ENCODE data around the gene COX20.
A peak's percentile ranks its signal among the peaks of the same experiment; 100 is the strongest.

COX20 gene

DNA sequence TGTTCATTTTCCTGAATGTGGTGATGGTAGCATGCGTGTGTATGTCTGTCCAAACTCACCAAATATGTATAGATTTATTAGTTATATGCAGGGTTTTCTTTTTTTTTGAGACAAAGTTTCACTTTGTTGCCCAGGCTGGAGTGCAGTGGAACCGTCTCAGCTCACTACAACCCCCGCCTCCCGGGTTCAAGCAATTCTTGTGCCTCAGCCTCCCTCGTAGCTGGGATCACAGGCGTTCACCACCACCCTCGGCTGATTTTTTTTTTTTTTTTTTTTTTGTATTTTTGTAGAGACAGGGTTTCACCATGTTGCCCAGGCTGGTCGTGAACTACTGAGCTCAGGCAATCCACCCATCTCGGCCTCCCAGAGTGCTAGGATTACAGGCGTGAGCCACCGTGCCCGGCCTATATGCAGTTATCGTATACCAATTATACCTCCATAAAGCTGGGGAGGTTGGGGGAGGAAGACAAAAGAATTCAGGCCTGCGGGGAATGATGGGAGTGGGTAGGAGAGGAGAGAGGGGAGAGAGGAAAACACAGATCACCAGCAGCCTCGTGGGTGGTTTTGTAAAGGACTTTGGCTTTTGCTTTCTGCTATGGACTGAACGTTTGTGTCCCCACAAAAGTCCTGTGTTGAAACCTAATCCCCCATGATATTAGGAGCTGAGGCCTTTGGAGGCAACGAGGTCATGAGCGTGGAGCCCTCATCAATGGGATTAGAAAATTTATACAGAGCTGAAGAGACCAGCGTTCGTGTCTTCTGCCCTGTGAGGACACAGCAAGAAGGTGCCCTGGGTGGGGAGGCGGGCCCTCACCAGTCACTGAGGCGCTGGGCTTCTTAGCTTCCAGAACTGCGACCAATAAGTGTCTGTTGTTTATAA, 33.3 kb downstream of the COX20 start:
- TF ChIP-seq ZNF384 (IDR thresholded peaks at IDR 0.05) (peak; percentile 86), L3MBTL2 (conservative IDR thresholded peaks at IDR 0.05) (peak; percentile 28; the same call in 1 of the 2 replicates), SUZ12 (IDR thresholded peaks at IDR 0.05) (no peak), HDGF (IDR thresholded peaks at IDR 0.05; ENCODE audit: borderline replicate concordance) (0 out of 2 replicates have a peak, but pooled peaks have one; percentile 95), TARDBP (IDR thresholded peaks at IDR 0.05) (no peak), SP1 (IDR thresholded peaks at IDR 0.05) (no peak), FOXK2 (IDR thresholded peaks at IDR 0.05) (no peak), LEF1 (IDR thresholded peaks at IDR 0.05; ENCODE audit: borderline replicate concordance) (no peak), ARNT (IDR thresholded peaks at IDR 0.05) (no peak)
- TF ChIP-seq, protein P1, sequence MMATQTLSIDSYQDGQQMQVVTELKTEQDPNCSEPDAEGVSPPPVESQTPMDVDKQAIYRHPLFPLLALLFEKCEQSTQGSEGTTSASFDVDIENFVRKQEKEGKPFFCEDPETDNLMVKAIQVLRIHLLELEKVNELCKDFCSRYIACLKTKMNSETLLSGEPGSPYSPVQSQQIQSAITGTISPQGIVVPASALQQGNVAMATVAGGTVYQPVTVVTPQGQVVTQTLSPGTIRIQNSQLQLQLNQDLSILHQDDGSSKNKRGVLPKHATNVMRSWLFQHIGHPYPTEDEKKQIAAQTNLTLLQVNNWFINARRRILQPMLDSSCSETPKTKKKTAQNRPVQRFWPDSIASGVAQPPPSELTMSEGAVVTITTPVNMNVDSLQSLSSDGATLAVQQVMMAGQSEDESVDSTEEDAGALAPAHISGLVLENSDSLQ (IDR thresholded peaks at IDR 0.05), result no peak
- ChIA-PET CTCF (interaction anchor here (0.6 to 1.5 kb wide), 3 partner anchors 8 to 173 kb away, joined by 3 to 4 read pairs (median 4); no protein-coding TSS in a partner anchor), POLR2A (interaction anchor here (0.8 to 10.6 kb wide), 9 partner anchors 10 to 178 kb away, joined by 3 to 129 read pairs (median 4); a partner anchor contains a TSS)
- DNase-seq (ENCODE audit: extremely low spot score), result no peak

DNA sequence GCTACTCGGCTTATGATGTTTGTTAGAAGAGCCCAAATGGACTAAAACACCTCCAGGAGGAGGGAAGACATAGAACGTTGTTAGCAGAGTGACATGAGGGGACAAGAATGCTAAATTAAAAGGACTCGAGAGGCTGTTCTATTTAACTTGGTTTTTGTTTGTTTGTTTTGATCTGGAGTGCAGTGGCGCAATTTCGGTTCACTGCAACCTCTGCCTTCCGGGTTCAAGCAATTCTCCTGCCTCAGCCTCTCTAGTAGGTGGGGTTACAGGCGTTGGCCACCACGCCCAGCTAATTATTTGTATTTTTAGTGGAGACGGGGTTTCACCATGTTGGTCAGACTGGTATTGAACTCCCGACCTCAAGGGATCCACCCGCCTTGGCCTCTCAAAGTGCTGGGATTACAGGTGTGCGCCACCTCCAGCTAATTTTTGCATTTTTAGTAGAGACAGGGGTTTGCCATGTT, 33.9 kb downstream of the COX20 start:
- ChIA-PET POLR2A (interaction anchor here (0.8 to 10.6 kb wide), 9 partner anchors 9 to 177 kb away, joined by 3 to 129 read pairs (median 4); a partner anchor contains a TSS), CTCF (interaction anchor here (0.6 to 1.5 kb wide), 4 partner anchors 14 to 172 kb away, joined by 3 to 4 read pairs (median 3); no protein-coding TSS in a partner anchor)
- DNase-seq (ENCODE audit: extremely low spot score), result no peak
- TF ChIP-seq FOXK2 (IDR thresholded peaks at IDR 0.05) (no peak), BHLHE40 (IDR thresholded peaks at IDR 0.05; ENCODE audit: borderline replicate concordance) (no peak), TARDBP (IDR thresholded peaks at IDR 0.05) (no peak), L3MBTL2 (conservative IDR thresholded peaks at IDR 0.05) (no peak), HDGF (IDR thresholded peaks at IDR 0.05; ENCODE audit: borderline replicate concordance) (no peak; the same call in 1 of the 2 replicates), ELF4 (IDR thresholded peaks at IDR 0.05) (no peak), ZNF384 (IDR thresholded peaks at IDR 0.05) (no peak), NFRKB (IDR thresholded peaks at IDR 0.05) (no peak)
- TF ChIP-seq, protein P1 (IDR thresholded peaks at IDR 0.05), result no peak

DNA sequence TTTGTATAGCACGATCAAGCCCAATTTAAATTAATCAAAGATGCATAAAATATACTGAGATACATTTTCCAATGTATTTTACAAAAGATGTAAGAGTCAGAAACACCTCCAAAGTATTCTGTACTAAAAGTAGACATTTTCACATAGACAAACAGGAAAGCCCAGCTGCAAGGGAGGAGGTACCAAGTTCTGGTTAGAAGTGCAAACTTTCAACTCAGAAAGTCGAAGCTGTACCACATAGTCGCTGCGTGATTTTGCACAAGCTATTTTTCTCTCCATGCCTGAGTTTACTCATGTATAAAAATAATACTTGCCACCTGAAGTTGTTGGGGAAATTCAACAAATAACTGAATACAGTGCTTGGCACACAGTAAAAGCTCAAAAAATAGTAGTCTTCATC, 34.5 kb downstream of the COX20 start:
- POLR2A ChIA-PET, result interaction anchor here (0.8 to 10.6 kb wide), 4 partner anchors 8 to 100 kb away, joined by 3 to 129 read pairs (median 4); partner anchors contain the start of gene COX20
- no peak for DNase-seq (ENCODE audit: extremely low spot score)

DNA sequence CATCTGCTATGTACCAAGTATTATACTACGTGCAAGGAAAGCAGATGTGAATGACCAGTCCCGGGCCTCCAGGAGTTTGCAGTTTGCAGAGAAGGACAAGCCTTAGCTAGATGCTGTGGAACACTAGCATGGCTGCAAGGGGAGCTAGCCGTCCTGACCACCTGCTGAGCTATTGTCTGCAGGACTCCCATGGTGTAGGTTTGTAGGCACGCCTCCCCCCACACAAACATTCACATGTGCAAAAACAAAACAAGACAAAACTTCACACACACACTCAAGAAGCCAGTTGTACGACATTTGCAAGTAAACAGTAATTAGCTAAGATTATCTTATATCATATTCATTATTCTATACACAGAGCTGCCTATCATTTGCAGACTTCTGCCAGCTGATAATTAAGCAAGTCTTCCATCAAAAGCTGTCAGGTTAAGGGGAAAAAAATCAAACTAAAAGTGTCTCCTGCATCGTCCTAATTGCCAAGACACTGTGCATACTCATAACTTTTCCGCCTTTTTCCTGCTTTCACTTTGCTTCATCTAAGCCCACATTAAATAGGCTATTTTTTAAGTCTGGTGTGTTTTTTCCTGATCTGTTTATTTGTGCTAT, 39.6 kb downstream of the COX20 start:
- TF ChIP-seq ARNT (IDR thresholded peaks at IDR 0.05), result no peak
- TF ChIP-seq, protein P1 (IDR thresholded peaks at IDR 0.05), result peak; percentile 59; the same call in 1 of the 2 replicates
- ChIA-PET CTCF (interaction anchor here (1.1 kb wide), 1 partner anchor 168 kb away, joined by 3 read pairs; no protein-coding TSS in a partner anchor), POLR2A (interaction anchor here (0.6 to 1.8 kb wide), 5 partner anchors 11 to 95 kb away, joined by 3 to 9 read pairs (median 5); partner anchors contain the start of gene HNRNPU)
- peak; percentile 44 for DNase-seq (ENCODE audit: extremely low spot score)

More for the DNA sequence above, 34.5 kb downstream of the COX20 start:
- CTCF ChIA-PET, result interaction anchor here (0.6 to 1.5 kb wide), 4 partner anchors 13 to 260 kb away, joined by 3 to 4 read pairs (median 4); no protein-coding TSS in a partner anchor
- TF ChIP-seq, protein P1 (IDR thresholded peaks at IDR 0.05), result no peak
- TF ChIP-seq SUZ12 (IDR thresholded peaks at IDR 0.05), result no peak
- no peak for TF ChIP-seq TARDBP (IDR thresholded peaks at IDR 0.05)
- TF ChIP-seq ELF4 (IDR thresholded peaks at IDR 0.05), result no peak
- no peak for TF ChIP-seq FOXA1 (IDR thresholded peaks at IDR 0.05)
- TF ChIP-seq LEF1 (IDR thresholded peaks at IDR 0.05; ENCODE audit: borderline replicate concordance), result no peak
- no peak for TF ChIP-seq CTBP1 (IDR thresholded peaks at IDR 0.05; ENCODE audit: borderline replicate concordance)
- TF ChIP-seq L3MBTL2 (conservative IDR thresholded peaks at IDR 0.05), result no peak
- TF ChIP-seq ARNT (IDR thresholded peaks at IDR 0.05), result no peak
- no peak for TF ChIP-seq FOXM1 (IDR thresholded peaks at IDR 0.05; ENCODE audit: borderline replicate concordance)
- TF ChIP-seq SP1 (IDR thresholded peaks at IDR 0.05), result no peak
- TF ChIP-seq ZNF384 (IDR thresholded peaks at IDR 0.05), result no peak

DNA sequence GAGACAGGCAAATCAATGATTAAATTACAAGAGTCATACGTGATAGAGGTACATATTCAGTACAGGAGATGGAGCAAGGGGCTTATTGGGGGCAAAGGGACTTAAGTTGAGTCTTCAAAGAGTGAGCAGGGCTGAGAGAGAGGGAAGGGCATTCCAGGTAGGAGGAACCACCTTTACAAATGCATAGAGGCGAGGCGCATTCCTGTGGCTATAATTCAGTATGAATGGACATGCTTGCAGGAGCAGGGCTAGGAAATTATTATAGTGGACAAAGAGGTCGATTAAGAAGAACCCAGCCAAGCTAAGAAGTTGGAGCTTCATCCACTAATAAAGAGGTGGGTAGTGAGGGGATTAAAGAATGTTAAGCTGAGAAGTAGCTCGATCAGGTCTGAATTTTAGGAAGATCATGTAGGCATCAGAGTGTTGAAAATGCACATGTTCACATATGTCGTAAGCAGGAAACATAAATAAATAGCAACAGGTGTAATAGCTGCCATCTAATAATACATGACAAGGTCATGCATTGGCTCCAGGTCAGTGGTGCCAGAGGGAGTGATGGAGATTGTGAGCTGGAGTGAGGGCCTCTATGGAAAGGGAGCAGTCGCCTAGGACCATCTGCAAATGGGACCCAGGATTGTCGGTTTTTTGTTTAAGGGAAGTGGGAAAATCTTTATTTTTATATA, 40.9 kb downstream of the COX20 start:
- POLR2A ChIA-PET, result interaction anchor here (1.3 to 1.5 kb wide), 2 partner anchors 12 to 14 kb away, joined by 3 to 8 read pairs; partner anchors contain the start of gene HNRNPU
- DNase-seq (ENCODE audit: extremely low spot score), result no peak
- TF ChIP-seq BHLHE40 (IDR thresholded peaks at IDR 0.05; ENCODE audit: borderline replicate concordance), result no peak
- TF ChIP-seq FOXM1 (IDR thresholded peaks at IDR 0.05; ENCODE audit: borderline replicate concordance), result no peak
- no peak for TF ChIP-seq HDGF (IDR thresholded peaks at IDR 0.05; ENCODE audit: borderline replicate concordance)
- no peak for TF ChIP-seq CTBP1 (IDR thresholded peaks at IDR 0.05; ENCODE audit: borderline replicate concordance)
- TF ChIP-seq SP1 (IDR thresholded peaks at IDR 0.05), result no peak
- TF ChIP-seq, protein P1 (IDR thresholded peaks at IDR 0.05), result no peak
- TF ChIP-seq LEF1 (IDR thresholded peaks at IDR 0.05; ENCODE audit: borderline replicate concordance), result no peak
- CTCF ChIA-PET, result interaction anchor here (0.7 kb wide), 1 partner anchor 8 kb away, joined by 4 read pairs; no protein-coding TSS in a partner anchor
